ENCODE results near the gene FOLR1. TPM values are rescaled to one million over a fixed set of nuclear protein-coding genes. Genes with fewer than 3 reads are reported as not detected.

Gene FOLR1
- total RNA-seq, 1 donor from 2014 or later, result not detected

- Mint-ChIP-seq H3K4me3 (ENCODE audit: unreplicated experiment) (no peak overlapping the region), H3K27me3 (ENCODE audit: unreplicated experiment) (peaks cover 8% of the 10 kb centered on the region), H3K36me3 (ENCODE audit: unreplicated experiment) (no peaks in the 10 kb centered on the region)
These were observed 35.6 kb downstream of the FOLR1 start for GRCh38 chr11:72227316-72228228.

GRCh38 chr11:72228229-72228843 is 36.4 kb downstream of the FOLR1 start:
- Mint-ChIP-seq H3K4me3 (ENCODE audit: unreplicated experiment) (no peak overlapping the region), H3K4me1 (ENCODE audit: low read depth, unreplicated experiment) (peaks cover 9% of the 10 kb centered on the region), H3K36me3 (ENCODE audit: unreplicated experiment) (no peaks in the 10 kb centered on the region), H3K27ac (ENCODE audit: unreplicated experiment) (no peak overlapping the region), H3K27me3 (ENCODE audit: unreplicated experiment) (peaks cover 8% of the 10 kb centered on the region), H3K9me3 (ENCODE audit: unreplicated experiment) (peaks cover 3% of the 10 kb centered on the region)
- no peak for TF ChIP-seq CTCF (IDR thresholded peaks at IDR 0.05; ENCODE audit: partially characterized antibody, unreplicated experiment)
- DNase-seq, result peak; percentile 43

More at GRCh38 chr11:72227316-72228228, 35.6 kb downstream of the FOLR1 start:
- DNase-seq, result no peak
- TF ChIP-seq CTCF (IDR thresholded peaks at IDR 0.05; ENCODE audit: partially characterized antibody, unreplicated experiment), result no peak
- H3K9me3 Mint-ChIP-seq (ENCODE audit: unreplicated experiment), result peaks cover 3% of the 10 kb centered on the region
- H3K4me1 Mint-ChIP-seq (ENCODE audit: low read depth, unreplicated experiment), result peaks cover 9% of the 10 kb centered on the region
- no peak overlapping the region for H3K27ac Mint-ChIP-seq (ENCODE audit: unreplicated experiment)

- DNase-seq, result no peak
- Mint-ChIP-seq H3K9me3 (ENCODE audit: unreplicated experiment) (peaks cover 5% of the 10 kb centered on the region), H3K36me3 (ENCODE audit: unreplicated experiment) (no peaks in the 10 kb centered on the region), H3K4me1 (ENCODE audit: low read depth, unreplicated experiment) (peaks cover 9% of the 10 kb centered on the region), H3K4me3 (ENCODE audit: unreplicated experiment) (no peak overlapping the region), H3K27me3 (ENCODE audit: unreplicated experiment) (peaks cover 8% of the 10 kb centered on the region), H3K27ac (ENCODE audit: unreplicated experiment) (no peak overlapping the region)
- no peak for TF ChIP-seq CTCF (IDR thresholded peaks at IDR 0.05; ENCODE audit: partially characterized antibody, unreplicated experiment)
These were observed 36.9 kb downstream of the FOLR1 start for GRCh38 chr11:72228844-72229231.

GRCh38 chr11:72229336-72229924 is 37.5 kb downstream of the FOLR1 start:
- Mint-ChIP-seq H3K4me1 (ENCODE audit: low read depth, unreplicated experiment) (peaks cover 9% of the 10 kb centered on the region), H3K36me3 (ENCODE audit: unreplicated experiment) (no peaks in the 10 kb centered on the region), H3K4me3 (ENCODE audit: unreplicated experiment) (no peak overlapping the region), H3K27ac (ENCODE audit: unreplicated experiment) (no peak overlapping the region), H3K27me3 (ENCODE audit: unreplicated experiment) (peaks cover 8% of the 10 kb centered on the region), H3K9me3 (ENCODE audit: unreplicated experiment) (peaks cover 5% of the 10 kb centered on the region)
- no peak for DNase-seq
- no peak for TF ChIP-seq CTCF (IDR thresholded peaks at IDR 0.05; ENCODE audit: partially characterized antibody, unreplicated experiment)
